Measurements from ENCODE around the gene ASIC2. TPM values are rescaled to one million over a fixed set of nuclear protein-coding genes. Genes with fewer than 3 reads are reported as not detected.
"Not testable (repeated sequence)": the region's sequence is repeated elsewhere in the genome, so short reads cannot be mapped to it uniquely, and the experiment has no call there.

Gene ASIC2
- total RNA-seq, 1 donor, result 0.18 TPM

DNA sequence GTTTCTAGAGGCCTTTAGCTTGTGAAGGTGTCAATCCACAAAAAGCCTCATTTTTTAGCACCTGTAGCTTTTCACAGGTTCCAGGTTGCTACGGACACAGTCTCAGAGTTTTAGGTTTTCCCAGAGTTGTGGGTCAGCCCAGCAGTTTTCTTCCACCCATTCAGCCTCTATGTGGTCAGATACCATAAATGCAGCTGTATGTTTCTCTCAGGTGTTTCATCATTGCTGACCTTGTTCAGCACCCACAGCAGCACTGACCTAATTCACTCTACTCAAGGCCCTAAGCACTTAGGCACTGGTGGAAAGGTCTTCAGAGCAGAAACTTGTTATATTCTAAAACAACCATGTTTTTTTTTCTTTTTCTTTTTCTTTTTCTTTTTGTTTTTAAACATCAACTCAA is 316.5 kb downstream of the ASIC2 start:
- H3K4me3 ChIP-seq (ENCODE audit: low read depth, low read length), result no peak overlapping the region
- DNase-seq (ENCODE audit: low read depth), result no peak
- TF ChIP-seq, protein P1, sequence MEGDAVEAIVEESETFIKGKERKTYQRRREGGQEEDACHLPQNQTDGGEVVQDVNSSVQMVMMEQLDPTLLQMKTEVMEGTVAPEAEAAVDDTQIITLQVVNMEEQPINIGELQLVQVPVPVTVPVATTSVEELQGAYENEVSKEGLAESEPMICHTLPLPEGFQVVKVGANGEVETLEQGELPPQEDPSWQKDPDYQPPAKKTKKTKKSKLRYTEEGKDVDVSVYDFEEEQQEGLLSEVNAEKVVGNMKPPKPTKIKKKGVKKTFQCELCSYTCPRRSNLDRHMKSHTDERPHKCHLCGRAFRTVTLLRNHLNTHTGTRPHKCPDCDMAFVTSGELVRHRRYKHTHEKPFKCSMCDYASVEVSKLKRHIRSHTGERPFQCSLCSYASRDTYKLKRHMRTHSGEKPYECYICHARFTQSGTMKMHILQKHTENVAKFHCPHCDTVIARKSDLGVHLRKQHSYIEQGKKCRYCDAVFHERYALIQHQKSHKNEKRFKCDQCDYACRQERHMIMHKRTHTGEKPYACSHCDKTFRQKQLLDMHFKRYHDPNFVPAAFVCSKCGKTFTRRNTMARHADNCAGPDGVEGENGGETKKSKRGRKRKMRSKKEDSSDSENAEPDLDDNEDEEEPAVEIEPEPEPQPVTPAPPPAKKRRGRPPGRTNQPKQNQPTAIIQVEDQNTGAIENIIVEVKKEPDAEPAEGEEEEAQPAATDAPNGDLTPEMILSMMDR (IDR thresholded peaks at IDR 0.05; ENCODE audit: insufficient read depth, low read length), result no peak

- H3K4me3 ChIP-seq (ENCODE audit: low read depth, low read length), result no peak overlapping the region
- no peak for DNase-seq (ENCODE audit: low read depth)
- TF ChIP-seq, protein P1 (IDR thresholded peaks at IDR 0.05; ENCODE audit: insufficient read depth, low read length), result no peak
Observed at GRCh38 chr17:32976131-32976530, 317.0 kb downstream of the ASIC2 start.

DNA sequence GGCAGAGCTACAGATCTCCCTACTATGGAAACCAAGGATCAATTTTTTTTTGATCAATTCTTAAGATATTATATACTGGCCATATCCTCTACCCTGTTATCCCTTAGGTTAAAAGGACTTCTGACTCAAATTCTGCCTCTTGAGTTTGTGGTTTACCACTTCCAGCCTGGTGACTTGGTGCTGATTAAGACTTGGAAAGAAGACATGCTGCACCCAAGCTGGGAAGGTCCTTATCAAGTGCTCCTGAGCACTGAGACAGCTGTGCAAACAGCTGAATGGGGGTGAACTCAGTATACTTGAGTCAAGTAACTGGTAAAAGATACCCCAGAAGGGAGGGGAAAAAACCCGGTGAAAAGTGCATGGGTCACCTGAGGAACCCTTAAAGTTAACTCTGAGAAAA is 321.9 kb downstream of the ASIC2 start:
- DNase-seq (ENCODE audit: low read depth), result peak; percentile 36
- H3K4me3 ChIP-seq (ENCODE audit: low read depth, low read length), result no peak overlapping the region
- TF ChIP-seq, protein P1 (IDR thresholded peaks at IDR 0.05; ENCODE audit: insufficient read depth, low read length), result no peak

DNA sequence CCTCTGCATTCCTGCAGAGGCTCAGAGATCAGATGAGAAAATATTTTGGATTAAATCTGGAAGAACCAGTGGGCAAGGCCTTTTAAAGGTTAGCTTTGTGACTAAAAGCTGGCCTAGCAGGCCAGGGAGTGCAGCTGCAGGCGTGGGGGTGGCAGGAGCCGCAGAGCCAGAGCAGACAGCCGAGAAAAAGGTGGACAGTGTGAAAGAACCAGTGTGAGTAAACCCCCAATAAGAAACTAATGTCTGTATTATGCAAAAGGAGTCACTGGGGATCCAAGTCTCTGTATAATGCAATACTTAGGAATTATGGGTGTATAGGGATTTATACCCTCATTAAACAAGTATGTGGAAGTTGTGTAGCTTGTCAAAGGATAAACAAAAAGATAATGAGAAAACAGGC is 322.8 kb downstream of the ASIC2 start:
- DNase-seq (ENCODE audit: low read depth), result peak; percentile 16
- no peak overlapping the region for H3K4me3 ChIP-seq (ENCODE audit: low read depth, low read length)
- TF ChIP-seq, protein P1 (IDR thresholded peaks at IDR 0.05; ENCODE audit: insufficient read depth, low read length), result no peak

DNA sequence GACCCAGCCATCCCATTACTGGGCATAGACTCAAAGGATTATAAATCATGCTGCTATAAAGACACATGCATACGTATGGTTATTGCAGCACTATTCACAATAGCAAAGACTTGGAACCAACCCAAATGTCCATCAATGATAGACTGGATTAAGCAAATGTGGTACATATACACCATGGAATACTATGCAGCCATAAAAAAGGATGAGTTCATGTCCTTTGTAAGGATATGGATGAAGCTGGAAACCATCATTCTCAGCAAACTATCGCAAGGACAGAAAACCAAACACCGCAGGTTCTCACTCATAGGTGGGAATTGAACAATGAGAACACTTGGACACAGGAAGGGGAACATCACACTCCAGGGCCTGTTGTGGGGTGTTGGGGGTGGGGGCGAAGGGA is 323.9 kb downstream of the ASIC2 start:
- not testable (repeated sequence) for DNase-seq (ENCODE audit: low read depth); H3K4me3 ChIP-seq (ENCODE audit: low read depth, low read length)

DNA sequence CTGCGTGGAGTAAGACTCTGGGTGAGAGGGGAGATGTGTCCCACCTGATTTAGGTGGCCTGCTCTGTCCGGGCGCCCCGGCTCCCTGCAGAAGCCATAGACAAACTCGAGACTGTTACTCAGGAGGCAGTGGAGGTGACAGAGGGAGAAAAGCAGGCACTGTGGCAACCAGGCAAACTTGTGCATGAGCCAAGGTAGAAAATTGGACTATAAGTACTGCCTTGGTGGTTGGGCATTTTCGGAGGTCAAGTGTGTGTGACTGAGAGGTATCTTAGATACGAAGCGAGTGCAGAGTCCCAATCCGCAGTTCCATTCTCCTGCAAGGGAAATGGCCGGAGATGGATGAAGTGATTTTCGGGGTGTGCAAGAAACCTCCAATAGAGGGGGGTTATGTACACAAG is 328.6 kb downstream of the ASIC2 start:
- DNase-seq (ENCODE audit: low read depth), result no peak
- H3K4me3 ChIP-seq (ENCODE audit: low read depth, low read length), result no peak overlapping the region
- TF ChIP-seq, protein P1 (IDR thresholded peaks at IDR 0.05; ENCODE audit: insufficient read depth, low read length), result no peak

All from fibroblast of the aortic adventitia (primary cell).